GM18526 (cell line): ENCODE measurements around the gene MAPKAPK3.

Experiments used
- POLR2A ChIP-seq: IDR thresholded peaks from 3 replicates; pipeline ENCODE4 v1.6.1; 2011; ENCODE audit not compliant: insufficient read length; ENCODE audit errors: extremely low read depth

The MAPKAPK3 gene

DNA sequence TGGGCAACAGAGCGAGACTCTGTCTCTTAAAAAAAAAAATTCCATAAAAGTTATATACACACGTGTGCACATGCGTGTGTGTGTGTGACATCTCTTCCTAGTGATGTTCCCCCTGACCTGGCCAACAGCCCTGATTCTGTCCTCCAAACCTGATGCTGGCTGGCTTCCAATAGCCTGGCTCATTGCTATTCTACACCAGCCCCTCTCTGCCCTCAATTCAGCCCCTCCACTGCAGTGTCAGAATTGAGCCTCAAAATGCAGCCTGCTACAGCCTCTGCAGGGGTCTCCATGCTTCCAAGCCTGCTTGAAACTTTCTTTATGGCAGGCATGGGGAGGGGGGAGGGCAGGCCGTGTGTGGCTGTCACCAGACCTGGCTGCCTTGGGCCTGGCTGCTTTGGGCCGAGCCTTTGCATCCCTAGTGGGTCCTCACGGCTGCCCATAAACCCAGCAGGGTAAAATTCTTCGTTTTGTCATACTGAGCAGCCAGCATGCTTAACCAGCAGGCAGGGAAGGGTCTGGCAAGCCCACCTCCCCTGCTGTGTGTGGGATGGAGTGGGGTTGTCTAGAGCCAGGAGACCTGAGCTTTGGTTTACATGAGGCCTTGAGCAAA, 35.1 kb downstream of the MAPKAPK3 start:
- no peak for TF ChIP-seq POLR2A

- no peak for TF ChIP-seq POLR2A
Observed at GRCh38 chr3:50652709-50653108, 35.8 kb downstream of the MAPKAPK3 start.

DNA sequence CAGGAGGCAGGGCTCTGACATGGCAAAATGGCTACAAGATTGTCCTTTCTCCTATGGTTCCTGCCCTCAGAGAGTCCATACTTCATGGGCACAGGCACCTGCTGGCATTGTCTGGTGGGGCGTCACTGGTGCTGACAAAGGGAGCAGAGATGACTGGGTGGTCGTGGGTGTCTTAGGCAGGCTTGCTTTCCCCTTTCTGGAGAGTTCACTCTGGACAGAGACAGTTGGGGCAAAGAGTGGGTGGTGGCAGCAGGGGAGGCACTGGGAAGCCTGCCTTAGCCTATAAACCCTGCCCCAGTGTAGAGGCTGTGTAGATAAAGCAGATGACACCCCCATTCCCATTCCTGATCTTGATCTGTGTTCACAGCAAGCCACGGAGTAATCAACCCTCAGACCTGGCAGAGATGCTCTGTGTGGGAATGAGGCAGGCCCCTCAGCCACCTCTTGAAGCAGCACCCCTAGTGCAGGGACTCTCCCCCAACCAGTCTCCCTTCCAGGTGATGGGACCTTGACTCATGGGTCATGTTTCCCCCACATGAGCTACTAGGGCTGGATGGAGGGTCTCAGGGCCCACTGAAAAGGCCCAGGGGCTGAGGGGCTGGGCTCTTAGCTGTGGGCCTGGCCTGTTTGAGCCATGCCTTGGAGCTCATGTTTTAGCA, 37.1 kb downstream of the MAPKAPK3 start:
- no peak for TF ChIP-seq POLR2A

DNA sequence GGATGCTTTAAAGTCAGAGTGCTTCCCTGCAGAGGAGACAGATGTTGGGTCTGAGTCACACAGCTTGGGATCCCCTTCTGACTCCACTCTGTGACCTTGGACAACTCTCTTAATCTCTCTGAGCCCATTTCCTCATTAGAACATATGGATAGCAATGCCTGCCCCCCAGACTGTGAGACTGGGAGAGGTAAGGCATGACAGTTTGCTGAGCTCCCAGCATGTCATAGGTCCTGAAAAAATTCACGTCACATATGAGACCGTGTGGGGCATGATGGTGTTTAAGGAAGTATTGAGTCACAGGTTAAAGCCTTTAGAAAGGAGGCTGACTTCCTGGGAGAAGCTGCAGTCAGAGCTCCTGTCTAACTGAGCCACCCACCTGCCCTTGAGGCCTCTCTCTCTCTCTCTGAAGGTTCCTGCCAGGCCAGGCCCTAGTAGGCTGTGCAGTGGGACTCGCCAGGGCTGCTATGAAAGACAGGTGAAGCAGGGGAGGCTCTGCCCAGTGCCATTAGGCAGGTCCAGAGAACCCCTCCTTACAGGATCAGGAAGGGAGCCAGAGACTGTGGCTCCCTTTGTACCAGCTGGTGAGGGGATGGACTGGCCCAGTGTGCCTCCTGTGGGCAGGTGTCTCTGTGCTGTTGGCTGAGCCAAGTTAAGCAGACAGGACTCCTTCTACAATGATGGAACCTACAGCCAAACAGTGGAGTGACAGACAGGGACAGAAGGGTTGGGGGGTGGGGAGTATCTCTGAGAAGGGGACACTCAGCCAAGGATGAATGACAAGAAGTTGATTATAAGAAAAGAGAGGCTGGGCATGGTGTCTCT, 38.3 kb downstream of the MAPKAPK3 start:
- TF ChIP-seq POLR2A = no peak

DNA sequence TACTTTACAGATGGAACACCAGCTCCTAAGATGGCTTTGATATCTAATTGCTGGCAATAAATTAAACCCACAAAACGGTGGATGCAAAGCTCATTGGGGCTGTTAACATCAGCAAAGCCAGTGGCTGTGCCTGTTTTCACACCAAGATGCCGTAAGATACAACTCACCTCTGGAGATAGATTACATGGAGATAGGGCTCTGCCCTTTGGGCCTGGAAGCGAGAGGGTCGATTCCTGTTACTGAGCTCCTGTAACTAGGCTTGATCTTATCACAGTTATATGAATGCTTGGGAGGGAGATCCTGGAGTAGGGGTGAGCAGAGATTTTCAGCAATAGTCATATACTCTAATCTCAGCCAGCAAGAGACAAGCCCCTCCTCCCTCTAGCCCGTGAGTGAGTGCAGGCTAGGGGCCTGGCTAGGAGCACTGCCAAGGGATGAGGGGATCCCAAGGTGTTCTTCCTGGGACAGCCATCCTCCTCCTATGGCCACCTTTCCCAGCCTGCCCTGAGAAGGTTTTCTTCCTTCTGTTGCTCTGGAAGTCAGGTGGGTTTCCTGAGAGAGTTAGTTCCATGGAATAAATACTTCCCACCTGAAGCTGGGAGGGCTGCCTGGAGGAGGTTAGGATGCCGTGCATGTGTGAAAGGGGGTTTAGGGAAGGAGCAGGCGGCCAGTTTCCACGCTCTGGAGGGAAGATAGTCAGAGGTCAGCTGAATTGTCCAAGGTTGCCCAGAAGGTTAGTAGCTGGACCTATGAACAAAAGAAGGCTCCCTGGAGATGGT, 39.7 kb downstream of the MAPKAPK3 start:
- TF ChIP-seq POLR2A = no peak

DNA sequence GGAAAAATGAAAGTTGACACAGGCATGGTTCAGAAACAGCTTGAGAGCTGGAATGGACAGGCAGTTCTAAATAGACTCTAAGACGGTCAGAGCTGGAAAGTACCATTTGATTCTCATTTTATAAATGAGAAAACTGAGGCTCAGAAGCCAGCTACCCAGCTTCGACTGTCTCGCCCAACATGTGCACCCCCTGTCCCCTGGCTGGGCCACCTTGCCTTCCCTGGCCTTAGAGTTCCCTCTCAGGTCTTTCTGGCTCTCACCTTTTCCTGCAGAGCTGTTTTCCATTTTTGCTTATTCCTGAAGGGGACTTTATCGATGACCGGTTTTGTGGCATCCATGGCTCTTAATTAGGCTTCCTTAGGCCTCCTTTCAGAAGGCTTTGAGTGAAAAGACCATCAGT, 40.5 kb downstream of the MAPKAPK3 start:
- TF ChIP-seq POLR2A = no peak

DNA sequence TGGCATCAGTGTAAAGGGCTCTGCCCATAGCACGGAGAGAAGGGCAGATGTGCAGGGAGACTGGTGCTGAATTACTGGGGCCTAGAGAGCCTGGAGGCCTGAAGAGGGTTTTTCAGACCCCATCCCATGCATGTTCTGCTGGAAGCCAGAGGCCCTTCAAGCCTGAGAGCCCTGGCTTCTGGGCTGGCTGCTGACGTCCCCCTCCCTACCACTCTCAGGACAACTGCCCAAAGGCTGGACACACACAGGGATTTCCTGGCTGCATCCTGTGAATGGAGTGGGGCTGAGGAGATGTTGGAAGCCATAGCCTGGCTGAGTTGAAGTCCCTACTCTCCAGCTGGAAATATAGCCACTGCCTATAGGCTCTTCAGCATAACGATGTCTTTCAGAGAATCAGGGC, 40.9 kb downstream of the MAPKAPK3 start:
- TF ChIP-seq POLR2A = no peak

DNA sequence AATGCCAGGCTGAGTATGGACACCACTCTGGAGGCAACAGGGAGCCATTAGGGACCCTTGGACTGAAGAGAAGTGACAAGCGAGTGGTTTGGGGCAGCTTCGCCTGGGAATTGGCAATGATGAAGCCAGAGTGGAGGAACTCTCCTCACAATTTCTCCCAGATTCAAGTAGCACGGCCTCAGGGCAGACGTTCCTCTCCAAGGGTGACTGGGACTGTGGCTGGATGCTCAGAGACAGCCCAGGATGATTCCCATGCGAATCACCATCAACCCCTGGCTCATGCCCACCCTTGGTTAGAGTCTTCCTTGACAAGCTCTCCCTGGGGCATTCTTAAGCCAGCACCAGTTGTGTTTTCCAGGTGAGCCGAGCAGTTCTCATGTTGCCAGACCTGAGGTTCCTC, 41.5 kb downstream of the MAPKAPK3 start:
- TF ChIP-seq POLR2A = no peak

- TF ChIP-seq POLR2A = no peak
Observed at GRCh38 chr3:50658831-50659230, 41.9 kb downstream of the MAPKAPK3 start.

- TF ChIP-seq POLR2A = no peak
Observed at GRCh38 chr3:50660386-50660785, 43.4 kb downstream of the MAPKAPK3 start.

DNA sequence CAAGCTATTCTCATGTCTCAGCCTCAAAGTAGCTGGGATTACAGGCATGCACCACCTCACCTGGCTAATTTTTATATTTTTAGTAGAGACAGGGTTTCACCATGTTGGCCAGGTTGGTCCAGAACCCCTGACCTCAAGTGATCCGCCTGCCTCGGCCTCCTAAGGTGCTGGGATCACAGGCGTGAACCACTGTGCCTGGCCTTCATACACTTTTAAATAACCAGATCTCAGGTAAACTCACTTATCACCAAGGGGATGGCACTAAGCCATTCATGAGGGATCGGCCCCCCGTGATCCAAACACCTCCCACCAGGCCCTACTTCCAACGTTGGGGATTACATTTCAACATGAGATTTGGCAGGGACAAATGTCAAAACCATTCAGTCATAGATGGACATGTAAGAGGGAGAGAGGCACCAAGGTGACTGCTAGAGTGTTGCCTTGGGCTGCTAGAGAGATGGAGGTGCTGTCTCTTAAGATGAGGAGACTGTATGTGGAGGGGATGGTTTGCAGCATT, 44.4 kb downstream of the MAPKAPK3 start:
- TF ChIP-seq POLR2A = no peak

GRCh38 chr3:50662408-50662807, 45.5 kb downstream of the MAPKAPK3 start:
- no peak for TF ChIP-seq POLR2A

- TF ChIP-seq POLR2A = no peak
Observed at GRCh38 chr3:50665081-50665840, 48.3 kb downstream of the MAPKAPK3 start.

- no peak for TF ChIP-seq POLR2A
Observed at GRCh38 chr3:50666837-50667236, 49.9 kb downstream of the MAPKAPK3 start.
